GM12878 (cell line): ENCODE data around the gene PPP2R3B. TPM values are rescaled to one million over a fixed set of nuclear protein-coding genes. Genes with fewer than 3 reads are reported as not detected.

Experiments used
- ATAC-seq: fragments of 200-7000 bp; cut with Tn5 transposase; 3 replicates; pipeline ENCODE4 v1.9.1; 2020; ENCODE audit warnings: mild to moderate bottlenecking, moderate library complexity
- BruUV-seq: library from RNA; stranded (reverse); fragments of 400-500 nt; replicated peaks from 2 replicates; lab custom pipeline; 2021; lab: Mats Ljungman, UMichigan
- CTCF ChIA-PET: fragments of 300-600 bp; sonication (Branson Sonifier 250); formaldehyde crosslinking; extraction: SDS; loops from one replicate; lab custom pipeline; 2021; ENCODE audit warnings: inconsistent platforms; lab: Yijun Ruan, JAX
- POLR2A ChIA-PET: fragments of 350-600 bp; formaldehyde crosslinking; extraction: SDS; loops from one replicate; lab custom pipeline; 2021; ENCODE audit warnings: inconsistent platforms; lab: Charles Lee
- RAD21 ChIA-PET: fragments of 300-600 bp; sonication (Branson Sonifier 250); formaldehyde crosslinking; loops from one replicate; lab custom pipeline; 2023; ENCODE audit warnings: antibody characterized with exemption; ENCODE audit not compliant: unreplicated experiment; lab: Charles Lee
- SMC1A ChIA-PET: fragments of 300-600 bp; sonication (Branson Sonifier 250); formaldehyde crosslinking; loops from one replicate; lab custom pipeline; 2023; ENCODE audit not compliant: unreplicated experiment, uncharacterized antibody; lab: Charles Lee
- DNase-seq: peaks from one replicate; pipeline ENCODE4 v3.0.0-alpha.2; 2011; ENCODE audit warnings: low read depth, low spot score
- FAIRE-seq: peaks from 3 replicates; lab custom pipeline; 2011; peaks lifted over from hg19 to GRCh38; lab: Jason Lieb, UNC
- H2AFZ ChIP-seq: 2 replicates; pipeline ENCODE4 v1.6.0; 2011; ENCODE audit warnings: low read depth, low read length, control low read depth; ENCODE audit not compliant: control insufficient read depth
- H3K27ac ChIP-seq: 2 replicates; pipeline ENCODE4 v1.5.1; 2011; ENCODE audit warnings: control low read depth; ENCODE audit not compliant: control insufficient read depth, insufficient read depth
- H3K27me3 ChIP-seq, 2 experiments: replicated peaks in 1 of 2; 2 replicates each; pipeline versions ENCODE4 v1.6.0 to v1.6.1; 2011; ENCODE audit warnings: low read length in 1 of 2; ENCODE audit not compliant: control insufficient read depth in 2 of 2, insufficient read depth in 2 of 2
- H3K36me3 ChIP-seq, 2 experiments: 2 replicates each; pipeline ENCODE4 v1.5.1; 2011; ENCODE audit warnings: low read length in 1 of 2; ENCODE audit not compliant: control insufficient read depth in 2 of 2, insufficient read depth in 2 of 2
- H3K4me1 ChIP-seq: 2 replicates; pipeline ENCODE4 v1.6.1; 2011; ENCODE audit warnings: mild to moderate bottlenecking, low read length, moderate library complexity, mixed read lengths; ENCODE audit not compliant: control insufficient read depth, insufficient read depth
- H3K4me2 ChIP-seq: 2 replicates; pipeline ENCODE4 v1.6.0; 2011; ENCODE audit warnings: control low read depth; ENCODE audit not compliant: control insufficient read depth, insufficient read depth
- H3K4me3 ChIP-seq: fragments of 200-600 bp; sonication (generic); 2 replicates; pipeline ENCODE4 v1.5.1; 2016
- H3K79me2 ChIP-seq: 2 replicates; pipeline ENCODE4 v1.6.0; 2011; ENCODE audit warnings: low read length; ENCODE audit not compliant: control insufficient read depth, insufficient read depth
- H3K9ac ChIP-seq: 2 replicates; pipeline ENCODE4 v1.8.0; 2011; ENCODE audit warnings: low read length, control low read depth, mixed read lengths; ENCODE audit not compliant: control insufficient read depth, insufficient read depth
- H3K9me3 ChIP-seq: replicated peaks from 3 replicates; pipeline ENCODE4 v1.5.1; 2011; ENCODE audit warnings: mild to moderate bottlenecking, low read length; ENCODE audit not compliant: control insufficient read depth, insufficient read depth
- H4K20me1 ChIP-seq: 2 replicates; pipeline ENCODE4 v1.6.0; 2011; ENCODE audit not compliant: control insufficient read depth, insufficient read depth
- BHLHE40 ChIP-seq, 2 experiments: fragments of 450-650 bp in 1 of 2; IDR thresholded peaks; 2 replicates each; pipeline ENCODE4 v1.6.1; 2011 to 2017; ENCODE audit warnings: low read depth in 2 of 2, borderline replicate concordance in 1 of 2, improper control_type of control experiment in 1 of 2, low read length in 1 of 2, mild to moderate bottlenecking in 1 of 2
- EZH2 ChIP-seq: IDR thresholded peaks from 2 replicates; pipeline ENCODE4 v1.6.1; 2012; ENCODE audit warnings: low read depth, mild to moderate bottlenecking, control low read depth, inconsistent platforms, low read length, borderline replicate concordance; ENCODE audit not compliant: control insufficient read depth
- GATAD2B ChIP-seq: fragments of 450-650 bp; conservative IDR thresholded peaks from 2 replicates; pipeline ENCODE4 v1.6.1; 2017; ENCODE audit warnings: low read depth, mild to moderate bottlenecking, moderate library complexity
- IKZF2 ChIP-seq, 2 experiments: fragments of 450-650 bp; IDR thresholded peaks; 2 replicates each; pipeline ENCODE4 v1.6.1; 2017; ENCODE audit warnings: mild to moderate bottlenecking in 2 of 2, moderate library complexity in 2 of 2
- NR2C1 ChIP-seq: fragments of 450-650 bp; IDR thresholded peaks from 2 replicates; pipeline ENCODE4 v1.6.1; 2017; ENCODE audit warnings: antibody characterized with exemption, mild to moderate bottlenecking, moderate library complexity
- STAT1 ChIP-seq: fragments of 450-650 bp; conservative IDR thresholded peaks from 2 replicates; pipeline ENCODE4 v1.6.1; 2014; ENCODE audit warnings: antibody characterized with exemption, mild to moderate bottlenecking
- WRNIP1 ChIP-seq: IDR thresholded peaks from 2 replicates; pipeline ENCODE4 v1.6.1; 2011; ENCODE audit warnings: low read depth, low read length, improper control_type of control experiment, borderline replicate concordance
- ZNF207 ChIP-seq: fragments of 450-650 bp; IDR thresholded peaks from 2 replicates; pipeline ENCODE4 v1.6.1; 2014; ENCODE audit warnings: antibody characterized with exemption, mild to moderate bottlenecking, borderline replicate concordance
- WGBS: methylation state at CpG from one replicate; pipeline ENCODE4 v1.1.6; 2016; ENCODE audit warnings: low lambda C conversion rate; ENCODE audit not compliant: insufficient replicate concordance, insufficient coverage; ENCODE audit errors: missing lambda C conversion rate; 5-methylcytosine and 5-hydroxymethylcytosine counted together
- in situ Hi-C: fragments of 300-500 bp; cut with MboI; formaldehyde crosslinking; loops from 9 replicates; pipeline ENCODE4 v1.14.3; 2018; ENCODE audit warnings: mixed read lengths
- intact Hi-C: fragments of 100-400 bp; cut with micrococcal nuclease; formaldehyde crosslinking; loops from one replicate; pipeline ENCODE4 v1.14.2; 2022; ENCODE audit not compliant: unreplicated experiment
- polyA plus RNA-seq, 11 experiments: library from polyadenylated mRNA; depleted of rRNA in 4 of 11; unstranded in 6 of 11; stranded (reverse) in 5 of 11; fragments of >200 nt; fragmentation: Nextera tagmentation in 4 of 11; fragmentation: Illumina TruSeq in 1 of 11; extraction: Ambion mirVana in 4 of 11; extraction: Trizol in 1 of 11; gene quantifications; 1 replicate in 1 of 11; 2 replicates in 10 of 11; pipeline versions ENCODE4 v1.2.1 to v1.2.3, GENCODE V29; 2011 to 2016; ENCODE audit warnings: inconsistent platforms in 2 of 11, missing spikeins in 2 of 11, low read depth in 1 of 11
- total RNA-seq, 4 experiments: library from RNA; depleted of rRNA in 3 of 4; stranded (reverse); fragments of >200 nt in 3 of 4; fragmentation: Illumina TruSeq in 1 of 4; extraction: Trizol in 1 of 4; gene quantifications; 2 replicates each; pipeline versions ENCODE4 v1.2.1 to v1.2.3, GENCODE V29; 2013 to 2021

PPP2R3B gene
- total and polyA plus RNA-seq, 10 of the 15 experiments (the other 5 are each of a cell fraction or from before 2014, with no cell fraction given): 0.11 to 34.3 (median 9.7) TPM; not detected in 1

DNA sequence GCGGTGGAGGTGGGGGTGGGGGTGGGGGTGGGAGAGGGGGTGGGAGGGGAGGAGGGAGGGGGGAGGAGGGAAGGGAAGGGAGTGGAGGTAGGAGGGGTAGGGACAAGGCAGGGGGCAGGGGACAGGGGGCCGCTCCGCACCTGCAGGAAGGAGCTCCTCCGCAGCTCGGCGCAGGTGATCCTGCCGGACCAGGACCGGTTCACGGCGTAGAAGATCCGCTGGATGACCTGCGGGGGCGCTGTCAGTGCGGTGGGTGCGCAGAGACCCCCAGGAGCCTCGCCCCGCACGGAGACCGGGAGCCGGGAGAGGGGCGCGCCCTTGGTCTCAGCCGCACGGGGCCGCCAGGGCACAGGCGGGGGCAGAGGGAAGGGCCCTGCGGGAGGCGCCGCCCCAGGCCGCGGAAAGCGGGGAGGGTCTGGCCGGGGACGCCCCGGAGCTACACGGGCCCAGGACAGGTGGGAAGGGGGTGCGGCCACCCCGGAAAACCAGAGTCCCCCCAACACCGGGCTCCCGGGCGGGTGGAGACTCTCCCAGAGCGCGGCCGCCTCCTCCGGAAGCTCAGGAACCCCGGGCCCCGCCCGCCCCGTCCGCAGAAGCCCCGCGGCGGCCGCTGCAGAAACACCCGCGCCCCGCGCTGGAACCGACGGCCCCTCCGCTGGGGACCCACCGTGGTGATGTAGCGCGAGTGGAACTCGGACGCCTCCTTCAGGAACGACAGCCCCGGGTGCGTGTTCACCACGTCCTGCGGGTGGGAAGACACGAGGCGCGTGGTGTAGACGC, 40.5 kb downstream of the PPP2R3B start:
- no peaks in the 10 kb centered on the region for H3K27me3 ChIP-seq
- H3K9ac ChIP-seq: no peak overlapping the region
- no peak overlapping the region for H2AFZ ChIP-seq
- SMC1A ChIA-PET: no interaction called here
- TF ChIP-seq IKZF2 (IDR thresholded peaks at IDR 0.05) (no peak), GATAD2B (no peak), EZH2 (no peak), STAT1 (no peak), BHLHE40 (IDR thresholded peaks at IDR 0.05; ENCODE audit: borderline replicate concordance in 1 of 2, low read depth in 2 of 2, low read length in 1 of 2) (no peak), ZNF207 (no peak), WRNIP1 (no peak), NR2C1 (no peak)
- TF ChIP-seq, all 136 proteins: peak for 0
- Histone ChIP-seq H3K36me3 (no peaks in the 10 kb centered on the region), H3K4me1 (no peaks in the 10 kb centered on the region), H3K9me3 (peaks cover 4% of the 10 kb centered on the region; the same call in 1 of the 3 replicates), H4K20me1 (no peaks in the 10 kb centered on the region), H3K4me2 (no peak overlapping the region), H3K27ac (no peak overlapping the region), H3K4me3 (no peak overlapping the region), H3K79me2 (no peaks in the 10 kb centered on the region)
- CTCF ChIA-PET: no interaction called here
- BruUV-seq: no TSS peak
- intact Hi-C loops: no loop called here
- POLR2A ChIA-PET: no interaction called here
- WGBS: 98% methylated on average over 53 of the region's 75 CpGs
- in situ Hi-C loops: no loop called here
- DNase-seq: no peak
- RAD21 ChIA-PET: no interaction called here
- FAIRE-seq: no peak
- ATAC-seq: no peak
